HEK293T (cell line): Measurements from ENCODE around the gene CELF4.

ENCODE experiments used
- CTCF ChIA-PET: fragments of 350-600 bp; formaldehyde crosslinking; extraction: SDS; loops from one replicate; lab custom pipeline; 2021; ENCODE audit warnings: antibody characterized with exemption, inconsistent platforms; lab: Yijun Ruan, JAX
- POLR2A ChIA-PET: fragments of 350-600 bp; formaldehyde crosslinking; extraction: SDS; loops from one replicate; lab custom pipeline; 2020; ENCODE audit warnings: antibody characterized with exemption, inconsistent platforms; lab: Yijun Ruan, JAX
- DNase-seq: peaks from one replicate; pipeline ENCODE4 v3.0.0; 2012; ENCODE audit warnings: mixed read lengths; ENCODE audit errors: extremely low spot score
- ARNT ChIP-seq: fragments of 450-650 bp; IDR thresholded peaks from 2 replicates; pipeline ENCODE4 v1.6.1; 2017; ENCODE audit warnings: mild to moderate bottlenecking
- BHLHE40 ChIP-seq: fragments of 450-650 bp; IDR thresholded peaks from 2 replicates; pipeline ENCODE4 v1.6.1; 2016; ENCODE audit warnings: mild to moderate bottlenecking, moderate library complexity, borderline replicate concordance
- CTBP1 ChIP-seq: fragments of 450-650 bp; IDR thresholded peaks from 2 replicates; pipeline ENCODE4 v1.6.1; 2016; ENCODE audit warnings: borderline replicate concordance
- ELF4 ChIP-seq: fragments of 450-650 bp; IDR thresholded peaks from 2 replicates; pipeline ENCODE4 v1.6.1; 2017; ENCODE audit warnings: antibody characterized with exemption
- FOXA1 ChIP-seq: fragments of 450-650 bp; IDR thresholded peaks from 2 replicates; pipeline ENCODE4 v1.6.1; 2016; ENCODE audit warnings: mild to moderate bottlenecking
- FOXK2 ChIP-seq: fragments of 450-650 bp; IDR thresholded peaks from 2 replicates; pipeline ENCODE4 v1.6.1; 2016; ENCODE audit warnings: mild to moderate bottlenecking
- FOXM1 ChIP-seq: fragments of 450-650 bp; IDR thresholded peaks from 2 replicates; pipeline ENCODE4 v1.6.1; 2017; ENCODE audit warnings: mild to moderate bottlenecking, borderline replicate concordance
- HDGF ChIP-seq: fragments of 450-650 bp; IDR thresholded peaks from 2 replicates; pipeline ENCODE4 v1.6.1; 2017; ENCODE audit warnings: antibody characterized with exemption, borderline replicate concordance
- L3MBTL2 ChIP-seq: fragments of 450-650 bp; conservative IDR thresholded peaks from 2 replicates; pipeline ENCODE4 v1.6.1; 2016; ENCODE audit warnings: mild to moderate bottlenecking
- LEF1 ChIP-seq: fragments of 450-650 bp; IDR thresholded peaks from 2 replicates; pipeline ENCODE4 v1.6.1; 2017; ENCODE audit warnings: mild to moderate bottlenecking, borderline replicate concordance
- NFRKB ChIP-seq: fragments of 450-650 bp; IDR thresholded peaks from 2 replicates; pipeline ENCODE4 v1.6.1; 2016; ENCODE audit warnings: mild to moderate bottlenecking, moderate library complexity
- SP1 ChIP-seq: fragments of 450-650 bp; IDR thresholded peaks from 2 replicates; pipeline ENCODE4 v1.6.1; 2017
- SUZ12 ChIP-seq: fragments of 450-650 bp; IDR thresholded peaks from 2 replicates; pipeline ENCODE4 v1.6.1; 2016; ENCODE audit warnings: mild to moderate bottlenecking
- TARDBP ChIP-seq: fragments of 450-650 bp; IDR thresholded peaks from 2 replicates; pipeline ENCODE4 v1.6.1; 2016
- ZNF384 ChIP-seq: fragments of 450-650 bp; IDR thresholded peaks from 2 replicates; pipeline ENCODE4 v1.6.1; 2016
- TF ChIP-seq, protein P1 (sequence below): fragments of 450-650 bp; IDR thresholded peaks from 2 replicates; pipeline ENCODE4 v1.6.1; 2016

The CELF4 gene

DNA sequence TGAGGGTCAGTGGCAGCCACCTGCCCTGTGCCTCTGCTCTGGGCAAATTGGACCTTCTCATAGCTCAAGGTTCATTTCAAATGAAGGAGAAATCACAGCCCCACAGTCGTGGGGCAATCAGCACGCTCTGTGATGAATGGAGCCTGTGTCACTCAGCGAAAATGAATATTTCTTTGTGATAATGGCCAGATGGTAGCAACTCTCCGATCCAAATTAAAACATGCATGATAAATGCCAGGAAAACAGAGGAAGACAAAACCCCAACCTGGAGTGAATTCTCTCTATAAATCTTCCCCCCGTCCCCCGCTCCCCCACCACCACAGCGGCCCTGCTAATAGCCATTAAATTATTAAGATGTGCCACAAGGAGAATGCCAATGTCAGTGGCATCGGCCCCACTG lies 258.4 kb downstream of the CELF4 start:
- POLR2A ChIA-PET = no interaction called here
- no peak for TF ChIP-seq ZNF384
- no peak for TF ChIP-seq FOXM1
- no peak for TF ChIP-seq HDGF
- TF ChIP-seq TARDBP = no peak
- no peak for TF ChIP-seq FOXA1
- CTCF ChIA-PET = no interaction called here
- DNase-seq = no peak

DNA sequence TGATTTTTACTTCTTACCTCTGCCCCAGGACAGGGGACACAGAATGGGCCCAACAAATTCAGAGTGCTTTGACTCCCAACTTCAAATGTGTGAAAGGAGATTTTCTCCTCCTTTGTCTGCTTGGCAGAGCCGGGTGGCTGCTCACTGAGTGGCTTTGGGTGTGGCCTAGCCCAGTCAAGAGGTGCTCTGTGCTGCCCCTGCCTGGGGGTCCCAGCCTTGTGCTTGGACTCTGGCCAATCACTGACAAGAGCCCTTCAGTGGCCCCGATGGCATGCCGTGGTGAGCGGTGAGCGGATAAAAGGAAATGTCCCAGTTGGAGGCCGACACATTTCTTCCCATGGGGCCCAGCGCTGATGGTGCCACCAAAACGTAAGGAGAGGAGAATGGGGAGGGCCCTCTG lies 259.2 kb downstream of the CELF4 start:
- TF ChIP-seq FOXA1 = no peak
- no peak for TF ChIP-seq ARNT
- TF ChIP-seq ELF4 = no peak
- TF ChIP-seq L3MBTL2 = no peak
- no peak for TF ChIP-seq ZNF384
- no peak for TF ChIP-seq SUZ12
- no peak for TF ChIP-seq CTBP1
- TF ChIP-seq SP1 = no peak
- TF ChIP-seq, protein P1, sequence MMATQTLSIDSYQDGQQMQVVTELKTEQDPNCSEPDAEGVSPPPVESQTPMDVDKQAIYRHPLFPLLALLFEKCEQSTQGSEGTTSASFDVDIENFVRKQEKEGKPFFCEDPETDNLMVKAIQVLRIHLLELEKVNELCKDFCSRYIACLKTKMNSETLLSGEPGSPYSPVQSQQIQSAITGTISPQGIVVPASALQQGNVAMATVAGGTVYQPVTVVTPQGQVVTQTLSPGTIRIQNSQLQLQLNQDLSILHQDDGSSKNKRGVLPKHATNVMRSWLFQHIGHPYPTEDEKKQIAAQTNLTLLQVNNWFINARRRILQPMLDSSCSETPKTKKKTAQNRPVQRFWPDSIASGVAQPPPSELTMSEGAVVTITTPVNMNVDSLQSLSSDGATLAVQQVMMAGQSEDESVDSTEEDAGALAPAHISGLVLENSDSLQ = no peak
- TF ChIP-seq NFRKB = no peak
- no peak for TF ChIP-seq FOXK2
- no peak for TF ChIP-seq HDGF
- TF ChIP-seq FOXM1 = no peak
- TF ChIP-seq TARDBP = no peak
- no peak for TF ChIP-seq LEF1
- no peak for TF ChIP-seq BHLHE40
- ChIA-PET POLR2A (no interaction called here), CTCF (no interaction called here)
- DNase-seq = no peak

DNA sequence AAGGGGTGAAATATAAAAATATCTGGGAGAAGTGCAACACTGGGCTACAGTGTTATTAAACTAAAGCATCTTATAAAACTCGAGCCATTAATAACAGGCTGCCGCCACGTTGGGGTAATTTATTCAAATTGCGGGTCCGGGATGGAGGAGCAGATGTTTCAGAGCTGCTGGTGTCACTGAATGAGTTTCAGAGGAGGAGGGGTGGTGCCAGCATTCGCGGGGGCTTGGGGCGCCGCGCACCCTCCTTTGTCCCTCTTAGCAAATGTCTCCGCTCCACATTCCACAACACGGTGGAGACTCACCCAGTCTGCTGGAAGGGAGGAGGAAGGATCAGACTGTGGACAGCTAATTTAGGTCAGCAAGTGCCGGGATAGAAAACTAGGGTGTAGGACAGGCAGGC lies 260.5 kb downstream of the CELF4 start:
- TF ChIP-seq FOXM1 (no peak), SUZ12 (no peak), ZNF384 (no peak), TARDBP (no peak), FOXK2 (no peak), ARNT (no peak), ELF4 (no peak)
- DNase-seq = no peak
- ChIA-PET CTCF (interaction anchor here (0.5 kb wide), 1 partner anchor 8 kb away, joined by 3 read pairs; no protein-coding TSS in a partner anchor), POLR2A (no interaction called here)

DNA sequence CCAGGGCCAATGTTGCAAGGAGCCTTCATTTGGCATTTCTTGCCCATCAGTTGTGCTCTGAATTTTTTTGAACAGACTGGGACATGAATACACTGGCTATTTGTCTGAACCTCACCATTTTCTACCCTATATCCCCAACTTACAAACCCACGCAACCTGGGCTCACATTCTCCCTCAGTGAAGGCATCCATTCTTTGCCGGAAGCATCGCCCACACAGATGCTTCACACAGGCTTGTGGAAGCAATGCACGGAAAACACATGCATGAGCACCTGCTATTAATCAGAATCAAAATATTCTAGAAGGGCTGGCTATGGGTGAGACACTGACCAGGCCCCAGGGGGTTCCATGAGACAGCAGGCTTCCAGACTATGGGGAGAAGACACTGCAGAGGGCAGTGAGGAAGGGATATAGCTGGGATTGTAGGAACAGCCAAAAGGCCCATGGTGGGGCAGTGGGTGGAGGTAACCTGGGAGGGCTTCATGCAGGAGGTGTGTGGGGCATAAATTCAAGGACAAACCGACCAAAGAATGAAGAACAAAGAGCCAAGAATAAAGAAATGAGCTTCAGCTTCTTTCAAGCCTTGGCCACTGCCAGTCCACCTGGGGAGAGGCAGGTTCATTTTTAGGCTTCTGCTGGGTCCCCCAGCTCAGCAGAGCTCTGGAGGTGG lies 261.5 kb downstream of the CELF4 start:
- TF ChIP-seq CTBP1 = no peak
- TF ChIP-seq FOXM1 = no peak
- TF ChIP-seq, protein P1 = no peak
- ChIA-PET CTCF (no interaction called here), POLR2A (no interaction called here)
- DNase-seq = no peak

DNA sequence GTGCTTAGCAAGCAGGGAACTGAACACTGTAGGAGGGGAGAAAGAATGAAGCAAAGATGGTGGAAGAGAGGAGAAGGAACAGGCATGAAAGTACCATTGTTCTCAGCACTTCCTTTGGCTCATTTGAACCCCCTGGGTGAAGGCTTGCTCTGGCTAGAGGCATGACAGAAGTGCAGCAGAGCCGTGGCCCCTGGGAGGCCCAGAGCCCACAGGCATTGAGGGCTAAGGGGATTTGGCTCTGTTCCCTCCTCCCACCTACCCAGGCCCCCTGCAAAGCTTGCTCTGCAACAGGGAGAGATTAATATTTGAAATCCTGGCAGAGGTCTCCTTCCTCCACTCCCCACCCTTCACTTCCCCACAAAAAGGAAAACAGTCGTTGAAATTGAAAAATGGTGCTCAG lies 262.6 kb downstream of the CELF4 start:
- no peak for TF ChIP-seq ELF4
- TF ChIP-seq TARDBP = no peak
- TF ChIP-seq SP1 = no peak
- TF ChIP-seq ZNF384 = no peak
- TF ChIP-seq CTBP1 = no peak
- ChIA-PET POLR2A (no interaction called here), CTCF (interaction anchor here (0.6 to 0.9 kb wide), 2 partner anchors 8 to 402 kb away, joined by 3 read pairs; no protein-coding TSS in a partner anchor)
- no peak for DNase-seq

DNA sequence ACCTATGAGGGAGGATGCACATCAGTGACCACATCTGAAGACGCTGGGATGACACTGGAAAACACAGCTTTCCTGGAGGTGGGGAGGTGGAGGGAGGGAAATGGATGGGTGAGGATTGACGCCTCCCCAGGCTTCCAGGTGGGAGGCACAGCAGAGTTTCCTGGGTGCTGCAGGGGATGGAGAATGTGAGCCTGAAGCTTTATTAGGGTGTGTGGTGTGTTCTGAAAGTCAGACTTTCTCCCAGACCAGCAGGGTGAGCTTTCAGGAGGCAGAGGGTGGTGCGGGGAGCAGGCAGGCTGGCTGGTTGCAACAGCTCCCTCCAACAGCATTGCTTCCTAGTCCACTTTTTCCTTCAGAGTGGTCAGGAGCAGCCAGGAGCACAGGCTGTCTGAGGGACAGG lies 263.1 kb downstream of the CELF4 start:
- POLR2A ChIA-PET = no interaction called here
- no peak for DNase-seq
- TF ChIP-seq BHLHE40 = no peak
- no peak for TF ChIP-seq NFRKB
- no peak for TF ChIP-seq FOXK2
- no peak for TF ChIP-seq L3MBTL2
- TF ChIP-seq CTBP1 = no peak
- CTCF ChIA-PET = interaction anchor here (0.6 to 0.9 kb wide), 2 partner anchors 8 to 401 kb away, joined by 3 read pairs; no protein-coding TSS in a partner anchor

DNA sequence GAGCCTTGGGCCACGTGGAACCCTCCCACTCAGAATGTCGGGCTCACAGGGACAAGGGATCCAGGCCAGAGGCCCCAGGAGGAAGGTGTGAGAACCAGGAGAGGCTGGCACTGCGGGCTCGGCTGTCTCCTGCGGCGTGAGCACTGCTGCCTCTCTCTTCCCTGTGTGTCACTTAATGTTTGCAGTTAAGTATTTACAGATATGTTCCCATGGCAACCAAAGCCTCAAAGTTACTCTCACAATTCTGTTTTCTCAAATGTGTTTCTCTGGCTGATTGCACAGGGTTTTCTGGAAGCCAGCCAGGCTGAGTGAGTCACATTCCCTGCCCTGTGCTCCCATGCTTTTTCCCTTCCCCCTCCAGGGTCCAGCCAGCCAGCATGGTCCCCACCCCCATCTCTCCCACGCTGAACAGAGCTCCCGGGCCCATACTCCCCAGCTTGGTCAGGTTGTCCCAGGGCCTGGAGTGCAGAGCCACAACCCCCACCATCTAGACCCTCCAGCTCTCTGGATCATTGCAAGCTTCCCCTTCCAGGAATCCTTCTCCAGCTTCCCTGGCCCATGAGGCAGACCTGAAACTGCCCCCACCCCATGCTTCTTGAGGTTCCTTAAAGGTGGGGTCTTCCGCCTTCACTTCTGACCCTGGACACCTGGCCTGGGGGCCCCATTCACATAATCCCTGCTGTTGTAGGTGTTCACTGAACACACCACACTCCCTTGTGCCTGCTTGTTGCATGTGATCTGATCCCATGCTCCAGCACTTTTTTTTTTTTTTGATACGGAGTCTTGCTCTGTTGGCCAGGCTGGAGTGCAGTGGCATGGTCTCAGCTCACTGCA lies 265.9 kb downstream of the CELF4 start:
- CTCF ChIA-PET = interaction anchor here (1.2 to 1.3 kb wide), 2 partner anchors 15 to 23 kb away, joined by 3 read pairs; no protein-coding TSS in a partner anchor
- no peak for TF ChIP-seq SP1
- TF ChIP-seq FOXM1 = no peak
- TF ChIP-seq ARNT = no peak
- TF ChIP-seq CTBP1 = no peak
- TF ChIP-seq ELF4 = no peak
- TF ChIP-seq, protein P1 = no peak
- TF ChIP-seq BHLHE40 = no peak
- no peak for TF ChIP-seq FOXA1
- no peak for TF ChIP-seq HDGF
- no peak for TF ChIP-seq ZNF384
- TF ChIP-seq SUZ12 = no peak
- no peak for TF ChIP-seq LEF1
- no peak for TF ChIP-seq L3MBTL2
- no peak for TF ChIP-seq TARDBP
- TF ChIP-seq NFRKB = no peak
- POLR2A ChIA-PET = interaction anchor here (0.6 to 1.2 kb wide), 2 partner anchors 17 to 470 kb away, joined by 3 to 4 read pairs; partner anchors contain the start of genes KIAA1328 and TPGS2
- peak; percentile 72 for DNase-seq
